Measurements from ENCODE around the gene SFXN5. TPM values are rescaled to one million over a fixed set of nuclear protein-coding genes. Genes with fewer than 3 reads are reported as not detected.

SFXN5 gene
- total and polyA plus RNA-seq, 2 of the 4 experiments (the other 2 are of a cell fraction), result 8.6 to 17.0 TPM

DNA sequence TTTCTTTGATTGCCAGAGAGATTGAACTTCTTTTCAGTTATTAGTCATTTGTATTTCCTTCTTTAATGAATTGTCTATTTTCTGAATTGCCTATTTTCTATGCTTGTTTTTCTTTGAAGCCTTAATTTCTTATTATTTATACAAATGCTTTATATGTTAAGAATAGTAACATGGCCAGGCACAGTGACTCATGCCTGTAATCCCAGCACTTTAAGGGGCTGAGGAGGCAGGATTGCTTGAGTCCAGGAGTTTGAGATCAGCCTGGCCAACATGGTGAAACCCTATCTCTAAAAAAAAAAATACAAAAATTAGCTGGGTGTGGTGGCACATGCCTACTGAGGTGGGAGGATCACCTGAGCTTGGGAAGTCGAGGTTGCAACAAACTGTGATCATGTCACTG, 45.9 kb upstream of the SFXN5 start:
- H3K14ac ChIP-seq (replicated peaks; ENCODE audit: low read depth, low read length), result no peak overlapping the region
- 60% methylated on average over 1 of the region's 1 CpG; no CpG with 5 or more reads in 1 of the 2 experiments for WGBS, 2 experiments (ENCODE audit: extremely low coverage in 2 of 2, insufficient read length in 1 of 2)
- H3K9me1 ChIP-seq (ENCODE audit: insufficient read depth, low read length), result peaks cover 15% of the 10 kb centered on the region
- H4K20me1 ChIP-seq (ENCODE audit: insufficient read depth, low read length), result no peaks in the 10 kb centered on the region
- H3K9ac ChIP-seq (ENCODE audit: low read depth, low read length), result no peak overlapping the region
- H3K23ac ChIP-seq (ENCODE audit: low read depth, low read length), result no peak overlapping the region
- no TSS peak for BruUV-seq (replicated peaks)
- H4K91ac ChIP-seq (ENCODE audit: insufficient read depth, low read depth, low read length), result no peak overlapping the region
- intact Hi-C loops (cut with micrococcal nuclease) (no loop called here), in situ Hi-C loops (cut with MboI; ENCODE audit: low sequenced_read_pairs) (no loop called here), dilution Hi-C loops (cut with HindIII; ENCODE audit: low sequenced_read_pairs, unreplicated experiment) (no loop called here)
- peaks cover 11% of the 10 kb centered on the region for H3K4me1 ChIP-seq (ENCODE audit: control insufficient read depth, insufficient read depth, low read length)
- ATAC-seq (ENCODE audit: low read depth), result no peak
- H4K5ac ChIP-seq (ENCODE audit: low read depth, low read length), result no peak overlapping the region
- H3K9me3 ChIP-seq (ENCODE audit: control insufficient read depth, insufficient read depth, low read length), result no peaks in the 10 kb centered on the region
- no peak overlapping the region for H3K56ac ChIP-seq (ENCODE audit: extremely low read depth, insufficient read depth, low read length)
- H3K27ac ChIP-seq (ENCODE audit: insufficient read depth, low read length), result peak overlapping the region; percentile 32; the same call in 1 of the 2 replicates
- no peak overlapping the region for H3K4me3 ChIP-seq (ENCODE audit: insufficient read depth, low read depth, low read length)
- H2BK5ac ChIP-seq (ENCODE audit: low read depth, low read length, poor library complexity, severe bottlenecking), result peak overlapping the region; percentile 49
- no peak overlapping the region for H2AFZ ChIP-seq (replicated peaks; ENCODE audit: low read length, poor library complexity)
- ChIA-PET POLR2A (ENCODE audit: unreplicated experiment) (no interaction called here), CTCF (no interaction called here)
- 0 out of 2 replicates have a peak overlapping the region, but pooled peaks have one; percentile 56 for H2BK120ac ChIP-seq (ENCODE audit: low read depth, low read length)
- H3K36me3 ChIP-seq (ENCODE audit: control insufficient read depth, insufficient read depth, low read length), result no peaks in the 10 kb centered on the region
- H3K18ac ChIP-seq (ENCODE audit: low read depth, low read length), result 0 out of 2 replicates have a peak overlapping the region, but pooled peaks have one; percentile 2
- peaks cover 1% of the 10 kb centered on the region; the same call in 1 of the 2 replicates for H3K27me3 ChIP-seq (ENCODE audit: control insufficient read depth, insufficient read depth, low read length)
- peak overlapping the region; percentile 36; the same call in 1 of the 2 replicates for H2AK5ac ChIP-seq (ENCODE audit: low read depth, low read length)
- H3K4me2 ChIP-seq (ENCODE audit: low read depth, low read length), result peak overlapping the region; percentile 25; the same call in 1 of the 2 replicates
- H2AK9ac ChIP-seq (replicated peaks; ENCODE audit: low read depth, low read length, poor library complexity), result peak overlapping the region; percentile 4
- H2BK15ac ChIP-seq (ENCODE audit: low read depth, low read length), result no peak overlapping the region
- TF ChIP-seq, protein P1, sequence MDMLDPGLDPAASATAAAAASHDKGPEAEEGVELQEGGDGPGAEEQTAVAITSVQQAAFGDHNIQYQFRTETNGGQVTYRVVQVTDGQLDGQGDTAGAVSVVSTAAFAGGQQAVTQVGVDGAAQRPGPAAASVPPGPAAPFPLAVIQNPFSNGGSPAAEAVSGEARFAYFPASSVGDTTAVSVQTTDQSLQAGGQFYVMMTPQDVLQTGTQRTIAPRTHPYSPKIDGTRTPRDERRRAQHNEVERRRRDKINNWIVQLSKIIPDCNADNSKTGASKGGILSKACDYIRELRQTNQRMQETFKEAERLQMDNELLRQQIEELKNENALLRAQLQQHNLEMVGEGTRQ (IDR thresholded peaks at IDR 0.05; ENCODE audit: low read depth, low read length), result no peak
- TF ChIP-seq CTCF (conservative IDR thresholded peaks at IDR 0.05; ENCODE audit: low read depth, low read length) (no peak), MAFK (IDR thresholded peaks at IDR 0.05; ENCODE audit: low read depth, low read length) (no peak), RAD21 (IDR thresholded peaks at IDR 0.05; ENCODE audit: low read length) (no peak), FOS (IDR thresholded peaks at IDR 0.05; ENCODE audit: low read depth, low read length) (peak; percentile 47; the same call in 1 of the 2 replicates), CEBPB (IDR thresholded peaks at IDR 0.05; ENCODE audit: low read depth, low read length) (no peak), RFX5 (IDR thresholded peaks at IDR 0.05; ENCODE audit: low read depth, low read length) (no peak)
- DNase-seq, result peak; percentile 64
- H2BK20ac ChIP-seq (ENCODE audit: low read depth, low read length), result no peak overlapping the region
- peaks cover 6% of the 10 kb centered on the region in 2 experiments; a peak in 2 of 4 replicates for H3K79me1 ChIP-seq (ENCODE audit: low read depth in 1 of 2, low read length in 2 of 2)
- H3K4ac ChIP-seq (ENCODE audit: low read depth, low read length), result no peak overlapping the region; the same call in 1 of the 2 replicates
- H4K8ac ChIP-seq (ENCODE audit: low read depth in 2 of 2, low read length in 2 of 2), result peak overlapping the region in 1 of 2 experiments; percentile 87; a peak in 1 of 4 replicates

All from IMR-90 (cell line).